Muscle layer of duodenum (tissue), 2 donors: Measurements from ENCODE around the gene APOBEC3A.
"Not testable (repeated sequence)": the region's sequence is repeated elsewhere in the genome, so short reads cannot be mapped to it uniquely, and the experiment has no call there.

ENCODE experiments used
- H3K27ac ChIP-seq: one replicate; pipeline ENCODE4 v1.7.0; 2013; ENCODE audit warnings: mild to moderate bottlenecking, low read length
- H3K27me3 ChIP-seq: one replicate; pipeline ENCODE4 v1.7.0; 2013; ENCODE audit warnings: low read depth, mild to moderate bottlenecking, control low read depth, low read length
- H3K36me3 ChIP-seq, 2 donors: one replicate each; pipeline ENCODE4 v1.7.0; 2013; ENCODE audit warnings: low read length in 2 of 2, control low read depth in 1 of 2, mild to moderate bottlenecking in 1 of 2; ENCODE audit not compliant: insufficient read depth in 2 of 2, control insufficient read depth in 1 of 2
- H3K4me1 ChIP-seq, 2 donors: one replicate each; pipeline ENCODE4 v1.7.0; 2013; ENCODE audit warnings: low read length in 2 of 2, mild to moderate bottlenecking in 2 of 2, control low read depth in 1 of 2, moderate library complexity in 1 of 2; ENCODE audit not compliant: insufficient read depth in 2 of 2, control insufficient read depth in 1 of 2
- H3K4me3 ChIP-seq, 2 donors: one replicate each; pipeline ENCODE4 v1.7.0; 2013; ENCODE audit warnings: low read length in 2 of 2, low read depth in 1 of 2, mild to moderate bottlenecking in 1 of 2
- H3K9me3 ChIP-seq, 2 donors: one replicate each; pipeline ENCODE4 v1.7.0; 2013; ENCODE audit warnings: low read length in 2 of 2, control low read depth in 1 of 2, mild to moderate bottlenecking in 1 of 2; ENCODE audit not compliant: control insufficient read depth in 1 of 2
- donor health status: healthy.

APOBEC3A gene

GRCh38 chr22:38984784-38985757 lies 27.7 kb downstream of the APOBEC3A start:
- H3K27ac ChIP-seq, H3K9me3 ChIP-seq, H3K27me3 ChIP-seq, H3K4me3 ChIP-seq, H3K36me3 ChIP-seq: not testable (repeated sequence)
- H3K4me1 ChIP-seq: peaks cover 4 to 16% of the 10 kb centered on the region in 2 donors

- H3K36me3 ChIP-seq: no peaks in the 10 kb centered on the region
- no peaks in the 10 kb centered on the region for H3K27me3 ChIP-seq
- no peaks in the 10 kb centered on the region for H3K9me3 ChIP-seq
- peaks cover under 1 to 7% of the 10 kb centered on the region in 2 donors for H3K4me1 ChIP-seq
- H3K4me3 ChIP-seq: no peak overlapping the region
- no peak overlapping the region for H3K27ac ChIP-seq
Observed at GRCh38 chr22:38986629-38987028, 29.2 kb downstream of the APOBEC3A start.

- no peak overlapping the region for H3K27ac ChIP-seq
- H3K4me1 ChIP-seq: peaks cover 0 to 4% of the 10 kb centered on the region in 2 donors
- H3K4me3 ChIP-seq: no peak overlapping the region
- H3K36me3 ChIP-seq: no peaks in the 10 kb centered on the region
- no peaks in the 10 kb centered on the region for H3K9me3 ChIP-seq
- no peaks in the 10 kb centered on the region for H3K27me3 ChIP-seq
Observed at GRCh38 chr22:38987171-38987895, 29.9 kb downstream of the APOBEC3A start.

GRCh38 chr22:38989466-38989865 lies 32.1 kb downstream of the APOBEC3A start:
- H3K9me3 ChIP-seq: no peaks in the 10 kb centered on the region
- H3K27ac ChIP-seq: no peak overlapping the region
- no peak overlapping the region for H3K4me3 ChIP-seq
- no peaks in the 10 kb centered on the region for H3K4me1 ChIP-seq
- H3K27me3 ChIP-seq: no peaks in the 10 kb centered on the region
- H3K36me3 ChIP-seq: no peaks in the 10 kb centered on the region

- H3K36me3 ChIP-seq, H3K4me1 ChIP-seq, H3K9me3 ChIP-seq, H3K27me3 ChIP-seq, H3K27ac ChIP-seq, H3K4me3 ChIP-seq: not testable (repeated sequence)
Observed at GRCh38 chr22:38992871-38993371, 35.5 kb downstream of the APOBEC3A start.

GRCh38 chr22:38996105-38996504 lies 38.7 kb downstream of the APOBEC3A start:
- Histone ChIP-seq H3K36me3 (no peaks in the 10 kb centered on the region), H3K27me3 (no peaks in the 10 kb centered on the region), H3K4me1 (no peaks in the 10 kb centered on the region), H3K4me3 (no peak overlapping the region), H3K9me3 (no peaks in the 10 kb centered on the region), H3K27ac (no peak overlapping the region)

- Histone ChIP-seq H3K4me3 (no peak overlapping the region), H3K36me3 (no peaks in the 10 kb centered on the region), H3K4me1 (no peaks in the 10 kb centered on the region), H3K27ac (no peak overlapping the region), H3K27me3 (no peaks in the 10 kb centered on the region), H3K9me3 (no peaks in the 10 kb centered on the region)
Observed at GRCh38 chr22:38997518-38997917, 40.1 kb downstream of the APOBEC3A start.

- Histone ChIP-seq H3K27ac (no peak overlapping the region), H3K4me3 (no peak overlapping the region), H3K4me1 (peaks cover 0 to 4% of the 10 kb centered on the region in 2 donors), H3K27me3 (no peaks in the 10 kb centered on the region), H3K9me3 (no peaks in the 10 kb centered on the region), H3K36me3 (no peaks in the 10 kb centered on the region)
Observed at GRCh38 chr22:39003165-39003638, 45.8 kb downstream of the APOBEC3A start.

GRCh38 chr22:39007177-39007576 lies 49.8 kb downstream of the APOBEC3A start:
- Histone ChIP-seq H3K4me1 (peaks cover 0 to 4% of the 10 kb centered on the region in 2 donors), H3K27me3 (no peaks in the 10 kb centered on the region), H3K27ac (no peak overlapping the region), H3K36me3 (no peaks in the 10 kb centered on the region), H3K4me3 (no peak overlapping the region), H3K9me3 (no peaks in the 10 kb centered on the region)

- H3K9me3 ChIP-seq, H3K36me3 ChIP-seq, H3K4me1 ChIP-seq, H3K27ac ChIP-seq, H3K4me3 ChIP-seq, H3K27me3 ChIP-seq: not testable (repeated sequence)
Observed at GRCh38 chr22:39008271-39008850, 51.0 kb downstream of the APOBEC3A start.

GRCh38 chr22:39010946-39011345 lies 53.5 kb downstream of the APOBEC3A start:
- Histone ChIP-seq H3K36me3 (no peaks in the 10 kb centered on the region), H3K27me3 (no peaks in the 10 kb centered on the region), H3K27ac (no peak overlapping the region), H3K4me1 (peaks cover 2 to 15% of the 10 kb centered on the region in 2 donors), H3K9me3 (no peaks in the 10 kb centered on the region), H3K4me3 (no peak overlapping the region)
